AG04449 (cell line): Measurements from ENCODE around the gene CNTN4.

ENCODE experiments used
- CTCF ChIA-PET: fragments of 350-600 bp; formaldehyde crosslinking; extraction: SDS; loops from one replicate; lab custom pipeline; 2021; ENCODE audit warnings: antibody characterized with exemption; lab: Yijun Ruan, JAX
- POLR2A ChIA-PET: fragments of 400-600, 350-600 bp; formaldehyde crosslinking; extraction: SDS; loops from one replicate; lab custom pipeline; 2020; ENCODE audit warnings: antibody characterized with exemption, inconsistent platforms; lab: Yijun Ruan, JAX
- DNase-seq: peaks from one replicate; pipeline ENCODE4 v3.0.0-alpha.2; 2010; ENCODE audit warnings: low read depth, low spot score
- H3K4me3 ChIP-seq: 2 replicates; pipeline ENCODE4 v1.5.1; 2011; ENCODE audit warnings: low read depth, mild to moderate bottlenecking, control low read depth, low read length
- CTCF ChIP-seq: IDR thresholded peaks from one replicate; pipeline ENCODE4 v1.5.1; 2011; ENCODE audit warnings: mild to moderate bottlenecking, moderate library complexity, low read length, control low read depth, inconsistent platforms; ENCODE audit not compliant: insufficient read depth; ENCODE audit errors: missing control alignments

Gene CNTN4

GRCh38 chr3:2645001-2645400, 546.3 kb downstream of the CNTN4 start:
- CTCF ChIA-PET = no interaction called here
- POLR2A ChIA-PET = no interaction called here
- TF ChIP-seq CTCF = no peak
- no peak for DNase-seq
- H3K4me3 ChIP-seq = no peak overlapping the region

GRCh38 chr3:2650746-2651145, 552.1 kb downstream of the CNTN4 start:
- ChIA-PET CTCF (no interaction called here), POLR2A (no interaction called here)
- no peak overlapping the region for H3K4me3 ChIP-seq
- no peak for TF ChIP-seq CTCF
- no peak for DNase-seq

- DNase-seq = no peak
- no peak for TF ChIP-seq CTCF
- CTCF ChIA-PET = no interaction called here
- no peak overlapping the region for H3K4me3 ChIP-seq
- POLR2A ChIA-PET = no interaction called here
These were observed 553.7 kb downstream of the CNTN4 start for GRCh38 chr3:2652386-2652785.

GRCh38 chr3:2653706-2654105, 555.0 kb downstream of the CNTN4 start:
- H3K4me3 ChIP-seq = no peak overlapping the region
- no peak for DNase-seq
- POLR2A ChIA-PET = no interaction called here
- CTCF ChIA-PET = no interaction called here
- TF ChIP-seq CTCF = no peak

GRCh38 chr3:2655229-2655701, 556.6 kb downstream of the CNTN4 start:
- TF ChIP-seq CTCF = no peak
- ChIA-PET POLR2A (no interaction called here), CTCF (no interaction called here)
- DNase-seq = no peak
- no peak overlapping the region for H3K4me3 ChIP-seq

GRCh38 chr3:2656806-2657777, 558.4 kb downstream of the CNTN4 start:
- ChIA-PET CTCF (no interaction called here), POLR2A (no interaction called here)
- TF ChIP-seq CTCF = no peak
- no peak overlapping the region for H3K4me3 ChIP-seq
- DNase-seq = no peak
